NK-92 treated with Interleukin-12 subunit alpha and Interleukin-12 subunit beta, amount 100 ng/mL, for 24 hours (cell line): ENCODE data around the gene SURF6.
"Not testable (repeated sequence)": the region's sequence is repeated elsewhere in the genome, so short reads cannot be mapped to it uniquely, and the experiment has no call there.

Source experiments
- DNase-seq: peaks from one replicate; lab custom pipeline; 2025; lab: John Stamatoyannopoulos, UW

The SURF6 gene

GRCh38 chr9:133335924-133336811 lies at the start of gene SURF6:
Gene SURF6 (minus strand): TSS chr9:133336188. CDS start chr9:133336132, 56 bp downstream.
- DNase-seq: peak; percentile 76

- no peak for DNase-seq
These were observed 49.5 kb upstream of the SURF6 start for GRCh38 chr9:133385452-133385851.

- no peak for DNase-seq
These were observed 48.8 kb upstream of the SURF6 start for GRCh38 chr9:133384736-133385321.

DNA sequence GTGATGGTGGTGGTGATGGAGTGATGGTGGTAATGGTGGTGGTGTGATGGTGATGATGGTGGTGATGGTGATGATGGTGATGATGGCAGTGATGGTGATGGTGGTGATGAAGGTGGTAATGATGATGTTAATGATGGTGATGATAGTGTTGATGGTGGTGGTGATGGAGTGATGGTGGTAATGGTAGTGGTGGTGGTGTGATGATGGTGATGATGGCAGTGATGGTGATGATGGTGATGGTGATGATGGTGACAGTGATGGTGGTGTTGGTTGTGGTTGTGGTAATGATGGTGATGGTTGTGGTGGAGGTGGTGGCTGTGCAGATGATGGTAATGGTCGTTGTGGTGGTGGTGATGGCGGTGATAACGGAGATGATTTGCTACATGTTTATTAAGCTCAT lies 47.5 kb upstream of the SURF6 start:
- DNase-seq: no peak

DNA sequence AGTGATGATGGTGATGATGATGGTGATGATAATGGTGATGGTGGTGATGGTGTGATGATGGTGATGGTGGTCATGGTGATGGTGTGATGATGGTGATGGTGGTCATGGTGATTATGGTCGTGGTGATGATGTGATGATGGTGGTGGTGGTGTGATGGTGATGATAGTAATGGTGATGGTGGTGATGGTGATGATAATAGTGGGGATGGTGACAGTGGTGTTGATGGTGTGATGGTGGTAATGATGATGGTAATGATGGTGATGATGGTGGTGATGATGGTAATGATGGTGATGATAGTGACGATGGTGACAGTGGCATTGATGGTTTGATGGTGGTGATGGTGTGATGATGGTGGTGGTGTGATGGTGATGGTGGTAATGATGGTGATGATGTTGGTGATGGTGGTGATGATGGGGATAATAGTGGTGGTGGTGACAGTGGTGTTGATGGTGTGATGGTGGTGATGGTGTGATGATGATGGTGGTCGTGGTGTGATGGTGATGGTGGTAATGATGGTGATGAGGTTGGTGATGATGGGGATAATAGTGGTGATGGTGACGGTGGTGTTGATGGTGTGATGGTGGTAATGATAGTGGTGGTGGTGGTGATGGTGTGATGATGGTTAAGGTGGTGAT lies 46.6 kb upstream of the SURF6 start:
- DNase-seq: no peak

DNA sequence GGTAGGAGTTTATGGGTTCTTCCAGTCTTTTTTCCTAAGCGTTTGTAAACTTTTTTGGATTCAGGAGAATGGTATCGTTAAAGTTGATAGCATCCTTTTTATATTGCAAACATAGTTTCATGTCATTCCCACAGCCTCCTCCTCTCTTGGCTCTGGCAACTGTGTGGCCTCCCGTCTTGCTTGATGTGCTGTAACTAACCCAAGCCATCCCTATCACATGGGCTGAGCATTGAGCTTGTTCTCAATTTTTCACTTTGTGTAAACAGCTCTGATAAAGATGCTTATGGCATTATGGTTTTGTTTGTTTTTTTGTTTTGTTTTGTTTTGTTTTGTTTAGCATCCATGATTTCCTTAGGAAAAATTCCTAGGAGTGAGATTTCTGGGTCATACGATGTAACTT lies 44.7 kb upstream of the SURF6 start:
- no peak for DNase-seq

DNA sequence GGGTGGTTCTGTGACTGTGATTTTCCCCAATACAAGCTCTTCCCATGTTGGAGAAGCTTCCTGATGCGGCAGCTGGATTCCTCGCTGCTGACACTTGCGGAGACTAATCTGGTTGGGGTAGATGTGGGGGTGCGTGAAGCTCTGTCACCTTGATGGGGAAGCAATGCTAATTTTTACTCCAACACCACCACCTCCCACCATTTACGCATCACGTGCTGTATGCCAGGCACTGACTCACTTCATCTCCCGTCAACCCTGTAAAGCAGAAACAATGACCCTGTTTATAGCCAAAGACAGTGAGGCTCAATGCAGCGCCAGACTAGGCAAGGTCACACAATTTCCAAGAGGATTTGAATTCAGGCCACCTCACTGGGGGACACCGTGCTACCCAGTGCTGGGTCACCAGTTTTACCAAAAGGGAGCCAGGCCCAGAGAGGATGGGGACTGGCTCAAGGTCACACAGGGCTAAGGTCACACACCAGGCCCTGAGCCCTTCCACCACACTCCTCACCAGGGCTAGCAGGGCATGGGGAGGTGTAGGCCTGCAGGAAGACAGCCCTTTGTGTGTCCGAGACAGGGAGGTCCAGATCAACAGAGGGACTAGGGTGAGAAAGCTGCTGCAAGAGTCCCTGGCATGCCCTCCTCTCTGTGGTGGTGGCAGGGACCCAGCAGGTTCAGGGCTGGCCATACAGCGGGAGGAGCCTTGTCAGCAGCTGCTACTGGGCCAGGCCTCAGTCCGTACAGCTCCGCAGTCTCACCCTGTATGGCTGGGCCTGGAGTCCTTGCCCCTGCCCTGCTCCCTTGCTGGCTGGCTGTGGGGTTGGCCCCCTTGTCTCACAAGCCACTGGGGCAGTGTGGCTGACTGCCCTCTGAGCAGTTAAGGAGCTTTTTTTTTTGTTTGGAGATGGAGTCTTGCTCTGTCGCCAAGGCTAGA lies 43.4 kb upstream of the SURF6 start:
- no peak for DNase-seq

DNA sequence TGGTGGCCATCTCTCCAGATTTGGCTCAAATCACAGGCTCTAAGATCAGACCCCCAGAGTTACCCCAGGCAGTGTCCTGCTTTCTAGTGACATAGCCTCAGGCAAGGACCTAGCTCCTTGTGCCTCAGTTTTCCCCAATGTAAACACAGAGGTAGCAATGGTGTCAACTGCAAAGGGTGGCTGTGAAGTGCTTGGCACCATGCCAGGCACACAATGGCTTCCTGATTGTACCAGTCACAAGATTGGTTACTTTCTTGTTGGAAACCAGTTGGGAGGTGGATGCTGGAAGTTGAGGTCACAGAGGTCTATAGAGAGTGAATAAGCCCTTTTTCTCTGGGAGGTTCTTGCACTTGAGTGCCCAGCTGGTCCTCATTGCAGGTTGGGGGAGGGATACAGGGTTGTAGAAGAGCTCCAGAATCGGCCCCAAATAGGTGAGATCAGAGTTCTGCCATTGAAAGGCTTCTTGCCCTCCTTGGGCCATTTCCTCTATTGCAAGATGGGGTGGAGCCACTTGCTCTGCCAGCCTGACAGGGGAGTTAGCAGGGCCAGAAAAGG lies 42.5 kb upstream of the SURF6 start:
- no peak for DNase-seq

DNA sequence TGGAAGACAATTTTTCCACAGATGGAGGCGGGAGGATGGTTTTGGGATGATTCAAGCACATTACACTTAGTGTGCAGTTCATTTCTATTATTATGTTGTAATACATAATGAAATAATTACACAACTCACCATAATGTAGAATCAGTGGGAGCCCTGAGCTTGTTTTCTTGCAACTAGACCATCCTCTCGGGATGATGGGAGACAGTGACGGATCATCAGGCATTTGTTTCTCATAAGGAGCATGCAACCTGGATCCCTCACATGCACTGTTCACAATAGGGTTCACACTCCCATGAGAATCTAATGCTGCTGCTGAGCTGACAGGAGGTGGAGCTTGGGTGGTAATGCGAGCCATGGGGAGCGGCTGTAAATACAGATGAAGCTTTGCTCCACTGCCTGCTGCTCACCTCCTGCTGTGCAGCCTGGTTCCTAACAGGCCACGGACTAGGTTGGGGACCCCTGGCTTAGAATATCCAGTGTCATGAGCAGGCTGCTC lies 41.8 kb upstream of the SURF6 start:
- DNase-seq: no peak

- not testable (repeated sequence) for DNase-seq
These were observed 41.3 kb upstream of the SURF6 start for GRCh38 chr9:133377280-133377679.

DNA sequence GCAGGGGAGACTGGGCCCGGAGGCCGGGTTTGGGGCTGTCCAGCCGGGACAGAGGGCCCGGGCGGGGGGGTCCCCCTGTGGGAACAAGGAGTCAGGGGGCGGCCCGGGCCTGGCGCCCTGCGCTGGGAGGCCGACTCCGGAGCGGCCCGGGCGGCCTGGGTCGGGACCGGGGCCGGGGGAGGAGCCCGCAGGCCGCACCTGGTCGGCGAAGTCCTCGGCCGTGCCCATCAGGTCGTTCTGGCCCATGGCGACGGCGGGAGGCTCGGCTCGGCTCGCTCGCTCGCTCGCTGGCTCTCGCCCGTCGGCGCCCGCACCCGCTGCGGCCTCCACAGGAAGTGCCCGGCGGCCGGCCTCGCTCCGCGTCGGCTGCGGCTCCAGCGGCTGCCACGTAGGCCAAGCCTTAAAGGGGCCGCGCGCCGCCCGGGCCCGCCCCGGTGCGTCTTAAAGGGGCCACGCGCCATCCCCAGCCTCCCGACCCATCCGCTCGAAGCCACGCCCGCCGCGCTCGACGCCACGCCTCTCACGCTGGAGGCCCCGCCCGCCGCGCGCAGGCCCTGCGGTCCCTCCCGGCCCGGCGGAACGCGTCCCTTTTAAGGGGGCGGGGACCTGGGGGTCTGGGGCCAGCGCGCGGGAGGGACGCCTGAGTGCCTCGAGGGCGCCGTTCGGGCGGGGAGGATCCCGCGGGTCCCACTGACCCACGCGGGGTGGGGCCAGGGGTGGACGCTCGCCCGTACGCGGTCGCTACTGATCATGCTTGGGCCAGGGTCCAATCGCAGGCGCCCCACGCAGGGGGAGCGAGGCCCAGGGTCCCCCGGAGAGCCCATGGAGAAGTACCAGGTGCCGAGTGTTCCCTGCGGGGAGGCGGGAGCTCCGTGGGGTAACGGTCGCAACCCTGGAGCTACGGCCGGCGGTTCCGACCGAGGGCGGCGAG lies 40.0 kb upstream of the SURF6 start, which contains the start of the genes STKLD1 and SURF4:
STKLD1 (plus strand) TSS at position 643 of the 931 bp plus-strand sequence; CDS start at position 751, 108 bp downstream.
SURF4 (minus strand) TSS at position 337 of the 931 bp plus-strand sequence; CDS start at position 246, 91 bp downstream.
- peak; percentile 84 for DNase-seq

- DNase-seq: no peak
These were observed 39.2 kb upstream of the SURF6 start for GRCh38 chr9:133375116-133375723.

DNA sequence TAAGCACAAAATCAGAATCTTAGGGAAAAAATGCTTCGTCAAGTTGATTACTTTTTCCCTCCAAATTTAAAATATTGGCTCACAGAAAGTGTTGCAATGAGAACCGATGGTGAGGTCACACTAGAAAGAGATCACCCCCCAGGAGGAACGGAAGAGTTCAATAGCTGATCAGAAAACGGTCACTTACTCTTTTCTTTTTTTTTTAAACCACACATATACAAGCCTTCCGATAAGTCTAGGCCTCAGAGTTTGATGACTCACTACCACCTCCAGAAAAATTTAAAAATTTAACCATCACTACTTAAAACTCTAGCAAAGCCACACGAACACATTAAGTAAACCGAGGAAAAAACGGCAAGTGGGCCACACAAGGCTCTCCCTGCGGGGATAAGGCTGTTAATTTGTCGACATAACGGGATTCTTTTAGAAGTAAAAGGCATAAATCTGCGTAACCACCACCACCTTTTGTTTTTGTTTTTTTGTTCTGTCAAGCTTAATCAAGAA lies 38.7 kb upstream of the SURF6 start:
- DNase-seq: no peak

- no peak for DNase-seq
These were observed 36.2 kb upstream of the SURF6 start for GRCh38 chr9:133372144-133372543.

GRCh38 chr9:133371261-133371711 lies 35.3 kb upstream of the SURF6 start:
- peak; percentile 32 for DNase-seq

GRCh38 chr9:133370685-133371084 lies 34.7 kb upstream of the SURF6 start:
- no peak for DNase-seq

DNA sequence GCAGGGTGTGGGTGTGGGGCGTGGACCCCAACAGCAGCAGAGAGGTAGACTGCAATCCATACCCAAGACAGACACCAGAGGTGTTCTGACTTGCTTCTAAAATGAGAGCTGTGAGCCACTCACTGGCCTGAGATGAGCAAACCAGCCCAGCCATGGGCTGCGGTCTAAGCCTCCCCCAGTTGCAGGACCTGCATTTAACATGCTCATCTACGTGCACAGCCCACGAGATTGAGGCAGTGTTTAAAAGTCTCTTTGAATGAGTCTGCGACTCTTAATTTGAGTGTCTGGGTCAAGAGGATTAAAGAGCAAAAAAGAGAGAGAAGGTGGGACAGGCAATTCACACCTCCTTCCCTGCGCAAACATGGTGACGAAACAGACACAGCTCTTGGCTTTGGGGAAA lies 33.9 kb upstream of the SURF6 start:
- no peak for DNase-seq

GRCh38 chr9:133369422-133369821 lies 33.4 kb upstream of the SURF6 start:
- DNase-seq: no peak

GRCh38 chr9:133368249-133368881 lies 32.4 kb upstream of the SURF6 start:
- DNase-seq: no peak
